ENCODE results near the gene TTLL13.
"Not testable (repeated sequence)": the region's sequence is repeated elsewhere in the genome, so short reads cannot be mapped to it uniquely, and the experiment has no call there.

TTLL13 gene

GRCh38 chr15:90287946-90288345 lies 38.6 kb downstream of the TTLL13 start:
- no peak for DNase-seq

- DNase-seq: peak; percentile 74
Observed at GRCh38 chr15:90291679-90292356, 42.5 kb downstream of the TTLL13 start.

- peak; percentile 73 for DNase-seq
Observed at GRCh38 chr15:90293040-90293810, 43.9 kb downstream of the TTLL13 start.

- DNase-seq: no peak
Observed at GRCh38 chr15:90294159-90294558, 44.8 kb downstream of the TTLL13 start.

GRCh38 chr15:90294601-90295269 lies 45.4 kb downstream of the TTLL13 start:
- peak; percentile 46 for DNase-seq

GRCh38 chr15:90295270-90295648 lies 45.9 kb downstream of the TTLL13 start:
- peak; percentile 59 for DNase-seq

- not testable (repeated sequence) for DNase-seq
Observed at GRCh38 chr15:90296316-90296884, 47.0 kb downstream of the TTLL13 start.

GRCh38 chr15:90297021-90297420 lies 47.7 kb downstream of the TTLL13 start:
- no peak for DNase-seq

GRCh38 chr15:90300541-90300940 lies 51.2 kb downstream of the TTLL13 start:
- no peak for DNase-seq

GRCh38 chr15:90300988-90301706 lies 51.8 kb downstream of the TTLL13 start:
- DNase-seq: peak; percentile 73

- no peak for DNase-seq
Observed at GRCh38 chr15:90301707-90302300, 52.4 kb downstream of the TTLL13 start.

GRCh38 chr15:90305355-90305754 lies 56.0 kb downstream of the TTLL13 start:
- DNase-seq: not testable (repeated sequence)

GRCh38 chr15:90305932-90306331 lies 56.6 kb downstream of the TTLL13 start:
- DNase-seq: no peak

- DNase-seq: no peak
Observed at GRCh38 chr15:90306560-90306959, 57.2 kb downstream of the TTLL13 start.

GRCh38 chr15:90307661-90308060 lies 58.3 kb downstream of the TTLL13 start:
- no peak for DNase-seq

GRCh38 chr15:90309020-90309419 lies 59.7 kb downstream of the TTLL13 start:
- no peak for DNase-seq
